GM19324 (cell line): Measurements from ENCODE around the gene CRAMP1.
A peak's percentile ranks its signal among the peaks of the same experiment; 100 is the strongest.
"Not testable (repeated sequence)": the region's sequence is repeated elsewhere in the genome, so short reads cannot be mapped to it uniquely, and the experiment has no call there.

Source experiments
- ATAC-seq: cut with Tn5 transposase; IDR thresholded peaks from one replicate; pipeline ENCODE4 v1.9.1; 2021; ENCODE audit warnings: mild to moderate bottlenecking, moderate library complexity; ENCODE audit not compliant: unreplicated experiment, low FRiP score

The CRAMP1 gene

DNA sequence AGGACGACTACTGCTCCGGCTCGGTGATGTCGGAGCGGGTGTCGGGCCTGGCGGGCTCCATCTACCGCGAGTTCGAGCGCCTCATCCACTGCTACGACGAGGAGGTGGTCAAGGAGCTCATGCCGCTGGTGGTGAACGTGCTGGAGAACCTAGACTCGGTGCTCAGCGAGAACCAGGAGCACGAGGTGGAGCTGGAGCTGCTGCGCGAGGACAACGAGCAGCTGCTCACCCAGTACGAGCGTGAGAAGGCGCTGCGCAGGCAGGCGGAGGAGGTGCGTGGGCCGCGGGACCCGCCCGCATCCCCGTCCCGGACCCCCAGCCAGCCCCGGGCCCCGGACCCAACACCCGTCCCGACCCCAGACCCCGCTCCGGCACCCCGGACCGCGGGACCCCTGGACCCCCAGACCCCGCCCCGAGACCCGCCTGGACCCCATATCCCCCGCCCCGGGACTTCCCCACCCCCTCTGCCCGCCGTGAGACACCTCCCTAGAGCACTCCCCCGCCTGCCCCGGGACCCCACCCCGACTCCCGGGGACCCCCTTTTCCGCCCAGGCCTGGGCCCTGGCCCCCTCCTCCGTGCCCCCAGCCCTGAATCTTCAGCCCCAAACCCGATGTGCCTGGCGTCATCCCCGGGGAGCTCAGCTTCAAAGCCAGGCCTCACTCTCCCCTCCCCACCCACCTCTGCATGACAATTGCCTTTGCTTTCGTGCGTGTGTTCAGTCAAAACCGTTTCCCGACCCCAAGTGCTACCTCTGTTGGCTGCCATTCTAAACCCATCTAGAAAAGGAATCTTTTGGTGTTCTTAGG is 94.4 kb downstream of the CRAMP1 start:
- ATAC-seq: peak; percentile 23

- no peak for ATAC-seq
Measured at GRCh38 chr16:1707193-1707790, 95.1 kb downstream of the CRAMP1 start.

DNA sequence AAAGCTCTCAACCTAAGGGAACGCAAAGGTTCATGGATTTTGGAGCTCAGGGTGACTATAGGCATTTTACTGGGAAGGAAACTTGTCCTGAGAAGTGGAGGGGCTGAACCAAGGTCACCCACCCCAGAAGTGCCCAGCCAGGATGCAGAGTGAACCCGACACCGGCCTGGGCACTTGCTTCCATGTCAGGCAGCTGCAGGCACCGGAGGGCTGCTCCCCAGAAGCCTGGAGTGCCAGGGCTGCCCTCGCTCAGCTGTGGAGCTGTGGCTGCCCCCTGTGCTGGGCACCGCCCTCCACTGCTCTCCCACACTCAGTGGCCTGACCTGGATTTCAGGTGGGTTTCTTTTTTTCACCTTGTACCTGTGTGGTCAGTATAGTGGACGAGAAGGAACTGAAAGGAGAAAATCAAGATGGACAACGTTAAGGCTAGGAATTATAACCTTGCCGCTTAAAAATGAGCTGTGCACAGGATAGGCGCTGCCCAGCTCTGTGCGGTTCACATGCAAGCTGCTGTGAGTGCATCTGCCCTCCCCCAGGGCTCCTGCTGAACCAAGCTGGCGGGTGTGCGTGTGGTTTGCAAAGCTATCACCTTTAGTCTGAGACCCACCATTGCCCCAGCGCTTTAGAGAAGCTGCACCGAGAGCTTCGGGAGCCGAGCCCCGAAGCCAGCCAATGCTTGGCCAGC is 96.1 kb downstream of the CRAMP1 start:
- ATAC-seq: no peak

GRCh38 chr16:1708768-1709180 is 96.6 kb downstream of the CRAMP1 start:
- ATAC-seq: no peak

- no peak for ATAC-seq
Measured at GRCh38 chr16:1709356-1709755, 97.2 kb downstream of the CRAMP1 start.

GRCh38 chr16:1710811-1711507 is 98.8 kb downstream of the CRAMP1 start:
- no peak for ATAC-seq

DNA sequence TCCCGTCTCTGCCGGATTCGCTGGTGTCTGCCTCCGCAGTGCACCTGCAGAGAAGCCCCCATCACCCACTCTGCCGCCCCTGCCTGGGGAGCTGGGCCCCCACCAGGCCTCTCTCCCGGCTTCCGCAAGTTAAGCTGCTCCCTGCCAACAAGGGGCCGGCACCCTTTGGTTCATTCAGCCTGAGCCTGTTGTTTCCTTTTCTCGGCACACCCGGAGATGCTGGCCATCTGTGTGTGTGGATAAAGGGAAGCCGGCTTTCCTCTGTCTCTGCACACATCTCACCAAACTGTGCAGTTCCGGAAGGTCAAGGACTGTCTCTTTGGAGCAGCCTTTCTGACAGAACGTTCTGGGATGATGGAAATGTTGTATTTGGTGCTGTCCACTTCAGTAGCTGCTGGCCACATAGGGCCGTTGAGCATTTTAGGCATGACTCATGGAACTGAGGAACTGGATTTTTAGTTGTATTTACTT is 100.7 kb downstream of the CRAMP1 start:
- ATAC-seq: no peak

DNA sequence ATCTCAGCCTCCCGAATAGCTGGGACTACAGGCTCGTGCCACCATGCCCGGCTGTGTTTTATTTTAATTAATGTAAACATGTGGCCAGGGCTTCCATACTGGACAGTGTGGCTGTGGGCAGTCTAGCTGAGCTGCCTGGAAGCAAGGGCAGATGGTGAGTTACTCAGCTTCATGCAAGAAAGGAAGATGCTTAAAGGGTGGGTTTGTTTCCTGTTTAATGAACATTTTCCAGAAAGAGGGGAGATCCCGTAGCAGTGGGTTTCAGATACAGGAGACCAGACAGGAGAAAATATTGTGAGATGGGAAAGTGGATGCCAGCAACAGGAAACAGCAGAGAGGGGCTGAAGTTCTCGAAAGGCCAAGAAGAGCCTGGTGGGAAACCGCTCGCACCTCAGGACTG is 101.2 kb downstream of the CRAMP1 start:
- ATAC-seq: no peak

DNA sequence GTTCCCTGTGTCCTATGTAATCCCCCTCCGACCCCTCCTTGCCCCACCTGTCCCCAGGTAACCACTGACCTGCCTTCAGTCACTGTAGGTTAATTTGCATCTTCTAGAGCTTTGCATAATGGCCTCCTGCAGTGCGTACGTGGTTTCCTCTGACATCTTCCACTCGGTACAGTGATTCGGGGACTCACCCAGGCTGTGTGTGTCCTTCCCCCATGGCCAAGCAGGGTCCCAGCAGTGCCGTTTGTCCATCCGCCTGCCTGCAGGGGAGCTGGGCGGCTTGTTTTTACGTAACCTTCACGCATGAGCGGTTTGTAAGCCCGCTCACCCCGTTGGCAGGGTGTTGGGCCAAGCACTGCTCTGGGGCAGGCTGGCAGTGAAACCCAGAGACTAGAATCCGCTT is 101.8 kb downstream of the CRAMP1 start:
- no peak for ATAC-seq

DNA sequence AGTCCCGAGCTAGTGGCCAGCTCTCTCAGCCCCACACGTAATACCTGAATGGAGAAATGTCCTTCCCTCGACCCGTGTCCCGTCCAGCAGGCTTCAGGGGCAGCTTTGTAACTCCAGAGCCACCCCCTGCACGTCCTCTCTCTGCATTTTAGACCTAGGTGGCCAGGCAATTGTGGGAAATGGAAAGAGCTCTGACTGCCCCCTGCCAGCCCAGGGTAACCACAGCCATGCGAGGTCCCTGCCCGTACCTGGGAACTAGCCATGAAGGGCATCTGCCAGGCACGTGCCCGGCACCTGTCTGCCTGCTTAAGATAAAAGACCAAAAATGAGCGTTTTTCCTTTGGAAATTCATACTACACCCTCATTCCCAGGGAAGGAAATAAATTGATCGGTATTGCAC is 103.1 kb downstream of the CRAMP1 start:
- no peak for ATAC-seq

DNA sequence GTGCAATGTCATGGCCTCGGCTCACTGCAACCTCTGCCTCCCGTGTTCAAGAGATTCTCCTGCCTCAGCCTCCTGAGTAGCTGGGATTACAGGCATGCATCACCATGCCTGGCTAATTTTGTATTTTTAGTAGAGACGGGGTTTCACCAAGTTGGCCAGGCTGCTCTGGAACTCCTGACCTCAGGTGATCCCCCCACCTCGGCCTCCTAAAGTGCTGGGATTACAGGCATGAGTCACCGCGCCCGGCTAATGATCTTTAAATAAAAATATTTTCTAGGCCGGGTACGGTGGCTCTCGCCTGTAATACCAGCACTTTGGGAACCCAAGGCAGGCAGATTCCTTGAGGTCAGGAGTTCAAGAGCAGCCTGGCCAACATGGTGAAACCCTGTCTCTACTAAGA is 106.1 kb downstream of the CRAMP1 start:
- ATAC-seq: not testable (repeated sequence)

- ATAC-seq: not testable (repeated sequence)
Measured at GRCh38 chr16:1719559-1720229, 107.5 kb downstream of the CRAMP1 start.

DNA sequence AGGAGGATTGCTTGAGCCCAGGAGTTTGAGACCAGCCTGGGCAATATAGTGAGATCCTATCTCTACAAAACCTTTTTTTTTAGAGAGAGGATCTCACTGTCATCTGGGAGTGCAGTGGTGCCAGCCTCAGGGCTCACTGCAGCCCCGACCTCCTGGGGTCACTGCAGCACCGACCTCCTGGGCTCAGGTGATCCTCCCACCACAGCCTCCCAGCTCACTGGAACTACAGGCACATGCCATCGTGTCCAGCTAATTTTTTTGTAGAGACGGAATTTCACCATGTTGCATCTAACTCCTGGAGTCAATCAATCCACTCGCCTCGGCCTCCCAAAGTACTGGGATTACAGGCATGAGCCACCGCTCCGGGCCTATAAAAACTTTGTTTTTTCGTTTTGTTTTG is 109.2 kb downstream of the CRAMP1 start:
- no peak for ATAC-seq

DNA sequence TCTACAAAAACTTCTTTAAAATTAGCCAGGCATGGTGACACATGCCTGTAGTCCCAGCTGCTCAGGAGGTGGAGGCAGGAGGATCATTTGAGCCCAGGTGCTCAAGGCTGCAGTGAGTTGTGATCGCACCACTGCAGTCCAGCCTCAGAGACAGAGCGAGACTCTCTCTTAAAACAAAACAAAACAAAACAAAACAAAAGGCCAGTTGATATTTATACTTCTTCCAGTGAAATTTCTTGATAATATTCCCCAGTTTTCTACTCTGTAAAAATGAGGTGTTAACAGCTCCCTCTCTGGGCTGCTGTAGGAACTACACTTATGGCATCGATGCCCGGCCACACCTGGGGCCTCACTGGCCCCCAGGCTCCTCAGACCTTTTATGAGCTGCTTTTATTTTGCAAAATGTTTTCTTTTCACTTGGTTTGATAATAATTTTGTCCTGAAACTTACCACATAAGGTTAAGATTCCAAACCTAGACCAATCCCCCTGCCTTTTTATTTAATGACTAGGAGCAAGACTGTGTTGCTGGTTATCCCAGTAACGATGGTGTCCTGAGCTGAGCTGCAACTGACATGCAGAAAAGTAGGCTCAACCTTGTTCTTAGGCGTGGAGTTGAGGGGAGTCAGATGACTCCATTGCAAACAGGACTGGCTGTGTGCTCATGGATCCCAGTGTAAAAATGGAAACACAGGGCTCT is 111.4 kb downstream of the CRAMP1 start:
- no peak for ATAC-seq

- no peak for ATAC-seq
Measured at GRCh38 chr16:1724491-1724890, 112.3 kb downstream of the CRAMP1 start.

DNA sequence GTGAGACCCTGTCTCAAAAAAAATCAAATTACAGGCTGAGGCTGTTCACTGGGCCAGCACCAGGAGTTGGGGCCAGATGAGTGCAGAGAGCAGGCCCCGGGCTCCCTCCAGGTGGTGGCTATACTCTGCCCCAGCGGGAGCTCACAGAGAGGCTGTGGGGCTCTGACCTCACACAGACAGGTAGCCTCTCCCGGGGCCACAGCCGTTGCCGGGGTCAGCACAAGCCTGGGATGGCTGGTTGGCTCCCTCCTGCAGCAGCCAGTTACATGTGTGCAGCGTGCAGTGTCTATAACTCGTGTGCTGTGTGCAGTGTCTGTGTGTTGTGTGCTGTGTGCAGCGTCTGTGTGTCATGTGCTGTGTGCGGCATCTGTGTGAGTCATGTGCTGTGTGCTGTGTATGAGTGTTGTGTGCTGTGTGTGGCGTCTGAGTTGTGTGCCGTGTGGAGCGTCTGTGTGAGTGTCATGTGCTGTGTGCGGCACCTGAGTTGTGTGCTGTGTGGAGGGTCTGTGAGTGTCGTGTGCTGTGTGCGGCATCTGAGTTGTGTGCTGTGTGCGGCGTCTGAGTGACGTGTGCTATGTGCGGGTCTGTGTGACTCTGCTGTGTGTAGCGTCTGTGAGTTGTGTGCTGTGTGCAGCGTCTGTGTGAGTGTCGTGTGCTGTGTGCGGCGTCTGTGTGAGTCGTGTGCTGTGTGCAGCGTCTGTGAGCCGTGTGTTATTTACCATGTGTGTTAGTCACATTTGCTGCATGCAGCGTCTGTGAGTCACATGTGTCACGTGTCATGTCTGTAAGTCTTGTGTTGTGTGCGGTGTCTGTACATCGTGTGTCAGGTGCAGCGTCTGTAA is 114.7 kb downstream of the CRAMP1 start:
- ATAC-seq: no peak
